Esophagus squamous epithelium (tissue), 4 donors: ENCODE measurements around the gene MX2.

Experiments
- CTCF ChIP-seq, 6 experiments: fragments of 450-650 bp in 4 of 6; fragments of 200-600 bp in 2 of 6; sonication (generic) in 2 of 6; IDR thresholded peaks; one replicate each; pipeline ENCODE4 v1.5.1; 2016 to 2019; ENCODE audit warnings: antibody characterized with exemption in 6 of 6, mild to moderate bottlenecking in 4 of 6, moderate library complexity in 4 of 6
- POLR2A ChIP-seq, 4 donors: fragments of 450-650 bp; IDR thresholded peaks; one replicate each; pipeline ENCODE4 v1.6.1; 2017; ENCODE audit warnings: antibody characterized with exemption in 4 of 4, mild to moderate bottlenecking in 4 of 4, moderate library complexity in 3 of 4

GRCh38 chr21:41387042-41387819, 25.4 kb downstream of the MX2 start:
- TF ChIP-seq CTCF (IDR thresholded peaks at IDR 0.05) (no peak), POLR2A (IDR thresholded peaks at IDR 0.05) (no peak)
